ENCODE results near the gene DRAXIN.

- TF ChIP-seq CTCF (optimal IDR thresholded peaks at IDR 0.05 in 1 of 3, IDR thresholded peaks at IDR 0.05 in 1 of 3, conservative IDR thresholded peaks at IDR 0.05 in 1 of 3; ENCODE audit: extremely low read depth in 1 of 3, insufficient read depth in 2 of 3, low read length in 3 of 3) (no peak), EZH2 (IDR thresholded peaks at IDR 0.05; ENCODE audit: low read length) (no peak)
Observed at GRCh38 chr1:11735531-11735853, 44.0 kb downstream of the DRAXIN start.
